ENCODE data around the gene SF3A1.
"Not testable (repeated sequence)": the region's sequence is repeated elsewhere in the genome, so short reads cannot be mapped to it uniquely, and the experiment has no call there.

SF3A1 gene

DNA sequence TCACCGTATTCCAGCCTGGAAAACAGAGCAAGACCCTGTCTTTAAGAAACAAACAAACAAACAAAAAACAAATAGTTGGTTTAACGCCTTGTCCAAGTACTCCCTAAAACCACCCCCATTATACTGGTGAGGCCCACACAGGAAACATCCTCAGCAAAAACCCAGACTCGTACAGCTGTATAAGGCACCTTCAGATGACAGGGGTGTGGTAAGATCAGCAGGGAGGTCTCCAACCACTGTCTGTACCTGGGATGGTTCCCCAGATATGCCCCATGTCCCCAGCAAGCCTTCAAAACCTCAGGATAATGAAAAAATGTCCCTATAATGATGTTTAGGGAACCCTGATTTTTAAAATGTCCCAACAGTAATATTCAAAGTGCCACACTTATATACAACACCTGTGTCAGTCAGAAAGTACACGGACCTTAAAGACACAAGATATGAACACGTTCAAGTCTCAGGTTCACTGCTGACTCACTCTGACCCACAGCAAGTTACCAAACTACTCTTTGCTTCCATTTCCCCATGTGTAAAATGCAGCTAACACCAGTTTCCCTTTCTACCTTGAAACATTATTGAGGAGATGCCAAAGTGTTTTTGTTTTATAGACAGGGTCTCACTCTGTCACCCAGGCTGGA is 9.3 kb downstream of the SF3A1 start:
- no peak for DNase-seq

DNA sequence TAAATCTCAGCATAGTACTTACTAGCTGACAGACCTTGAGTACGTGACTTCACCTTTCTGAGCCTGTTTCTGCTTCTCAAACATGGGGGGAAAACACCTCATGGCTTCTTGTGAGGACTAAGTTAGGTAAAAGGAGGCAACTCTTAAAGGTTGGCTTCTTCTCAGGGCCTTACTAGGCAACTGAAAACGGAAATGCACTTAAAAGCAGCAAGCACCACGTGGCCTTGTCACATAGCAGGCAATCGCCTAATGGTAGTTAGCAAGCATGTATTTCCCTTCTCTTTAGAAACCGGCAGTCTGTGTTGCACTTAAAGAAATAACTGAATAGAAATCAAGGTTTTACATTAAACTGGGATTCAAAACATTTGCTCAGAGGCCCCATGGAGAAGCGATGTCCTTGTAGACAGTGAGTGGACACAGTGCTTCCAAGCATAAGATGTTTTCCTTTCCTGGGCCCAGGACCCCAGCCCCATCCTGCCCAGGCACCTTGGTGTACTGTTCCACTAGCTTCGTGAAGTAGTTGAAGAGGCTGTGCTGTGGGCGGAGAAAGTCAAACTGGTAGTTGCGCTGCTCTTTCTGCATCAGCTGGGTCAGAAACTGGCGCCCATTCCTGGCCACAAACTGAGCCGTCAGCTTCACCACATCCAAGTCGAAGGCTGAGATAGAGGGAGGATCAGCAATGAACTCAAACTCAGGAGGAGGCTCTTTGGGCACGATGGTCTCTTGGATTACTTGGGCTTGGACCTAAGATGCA is 12.1 kb downstream of the SF3A1 start:
- no peak for DNase-seq

DNA sequence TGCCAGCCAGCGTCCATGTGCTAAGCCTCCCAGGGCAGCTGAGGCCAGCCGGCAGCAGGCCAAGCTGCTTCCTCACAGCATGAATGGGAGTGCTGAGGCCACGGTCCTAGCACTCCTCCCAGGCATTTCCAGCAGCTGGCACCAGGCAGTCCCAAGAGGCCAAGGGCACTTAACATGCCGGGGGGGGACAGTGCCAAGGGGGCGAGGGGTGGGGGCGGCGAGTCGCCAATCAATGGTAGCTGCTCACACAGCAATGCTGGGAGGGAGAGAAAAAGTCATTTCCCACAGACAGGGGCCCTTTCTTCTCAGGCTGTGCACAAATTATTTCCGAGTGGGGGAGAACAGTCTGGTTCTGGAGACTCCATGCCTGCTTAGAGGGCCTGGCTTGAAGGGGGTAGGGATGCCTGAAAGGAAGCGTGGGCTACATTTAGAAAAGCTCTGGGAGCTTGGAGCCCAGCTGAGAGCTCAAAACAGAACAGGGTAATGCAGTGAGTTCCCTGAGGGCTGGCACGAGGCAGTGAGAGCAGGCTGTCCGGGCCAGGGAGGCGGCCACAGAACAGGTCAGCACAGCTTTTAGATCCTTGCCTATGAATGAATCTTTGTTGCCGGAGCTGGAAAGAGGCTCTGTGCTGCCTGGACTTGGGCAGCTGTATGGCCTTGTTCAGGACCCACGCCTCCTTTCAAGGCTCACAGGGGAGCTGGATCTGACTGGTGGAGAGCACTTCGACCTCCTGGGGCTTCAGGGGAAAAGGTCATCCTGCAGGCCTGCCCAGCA is 15.6 kb downstream of the SF3A1 start:
- no peak for DNase-seq

GRCh38 chr22:30338802-30339201 is 17.9 kb downstream of the SF3A1 start:
- no peak for DNase-seq

GRCh38 chr22:30338341-30338740 is 18.4 kb downstream of the SF3A1 start:
- DNase-seq = not testable (repeated sequence)

GRCh38 chr22:30337461-30337778 is 19.3 kb downstream of the SF3A1 start:
- no peak for DNase-seq

- DNase-seq = no peak
Observed at GRCh38 chr22:30336752-30337460, 19.8 kb downstream of the SF3A1 start.

DNA sequence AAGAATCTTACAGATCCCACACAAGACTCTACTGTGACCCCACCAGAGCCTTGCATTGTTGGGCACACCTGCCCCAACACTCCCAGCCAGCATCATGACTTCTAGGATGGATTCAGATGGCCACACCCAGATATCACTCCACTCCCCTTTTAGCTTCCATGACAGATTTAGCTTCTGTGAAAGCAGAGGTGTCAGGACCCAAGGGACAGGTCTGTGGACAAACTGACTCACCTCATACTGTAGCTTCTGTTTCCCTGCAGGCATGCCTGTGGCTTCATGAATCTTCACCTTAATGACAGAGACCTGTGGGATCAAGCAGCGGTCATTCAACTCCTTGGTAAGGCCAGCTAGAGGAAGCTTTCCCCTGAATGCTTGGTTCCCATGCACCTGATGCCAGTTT is 21.5 kb downstream of the SF3A1 start:
- no peak for DNase-seq

- no peak for DNase-seq
Observed at GRCh38 chr22:30334646-30335045, 22.0 kb downstream of the SF3A1 start.

DNA sequence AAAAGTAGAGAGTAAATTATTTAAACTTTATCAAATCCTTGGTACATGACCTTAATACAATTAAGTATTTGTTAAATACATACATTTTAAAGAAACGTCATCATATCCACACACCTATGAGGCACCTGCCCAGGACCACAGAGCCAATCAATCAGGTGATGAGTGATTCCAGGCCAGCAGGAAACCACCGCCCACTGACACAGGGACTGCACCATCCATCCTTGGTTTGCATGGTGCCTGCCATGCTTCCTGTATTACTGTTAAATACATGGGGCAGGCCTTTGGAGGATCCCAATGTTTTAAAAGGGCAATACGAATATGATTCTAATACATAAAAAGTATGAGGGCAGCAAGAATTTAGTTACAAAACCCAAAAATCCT is 23.0 kb downstream of the SF3A1 start:
- DNase-seq = no peak

DNA sequence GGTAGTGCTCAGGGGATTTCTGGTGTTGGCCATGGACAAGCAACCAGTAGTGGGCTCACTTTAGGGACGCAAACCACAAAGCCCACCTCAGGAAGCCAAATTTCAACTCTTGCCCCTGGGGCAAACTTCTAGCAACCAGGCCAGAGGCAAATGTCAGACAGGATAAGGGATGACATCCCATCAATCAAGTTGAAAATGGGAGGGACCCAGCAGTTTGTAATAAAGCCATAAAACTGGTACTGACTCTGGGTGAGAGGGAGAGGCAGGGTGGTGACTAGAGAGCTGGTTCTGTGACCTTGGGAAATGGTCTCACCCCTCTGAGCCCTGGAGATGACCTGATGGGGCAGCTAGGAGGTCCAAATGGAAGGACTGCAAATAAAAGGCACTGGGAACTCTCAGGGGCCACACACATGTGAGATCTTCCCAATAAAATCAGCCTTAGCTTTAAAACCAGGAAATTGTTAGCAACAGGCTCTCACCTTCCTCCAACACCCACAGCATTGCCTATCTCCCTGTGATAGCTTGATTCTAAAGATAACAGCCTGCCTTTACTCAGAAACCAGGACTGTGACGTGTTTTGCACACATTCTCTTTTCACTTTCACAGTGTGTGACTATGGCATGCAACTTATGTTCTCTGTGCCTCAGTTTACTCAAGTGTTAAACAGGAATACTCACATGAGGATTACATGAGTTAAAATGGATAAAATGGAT is 23.5 kb downstream of the SF3A1 start:
- DNase-seq = no peak

DNA sequence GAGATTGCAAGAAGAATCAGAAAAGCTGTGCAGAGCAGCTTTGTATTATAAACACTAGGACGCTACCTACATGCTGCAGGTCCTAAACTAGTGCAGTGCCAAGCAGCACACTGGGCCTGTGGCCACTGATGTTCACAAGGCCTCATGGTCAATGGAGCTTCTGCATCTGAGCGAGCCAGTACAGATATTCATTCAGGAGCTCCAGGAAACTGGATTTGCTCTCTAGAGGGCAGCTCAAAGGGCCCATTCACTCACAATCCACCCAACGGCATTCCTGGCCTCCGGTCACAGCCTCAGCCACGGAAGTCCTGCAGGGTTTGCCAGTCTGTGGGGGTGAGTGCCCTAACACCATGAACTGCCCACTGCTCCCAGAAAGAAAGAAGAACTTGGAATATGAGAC is 24.1 kb downstream of the SF3A1 start:
- DNase-seq = no peak

GRCh38 chr22:30328466-30329049 is 28.1 kb downstream of the SF3A1 start:
- no peak for DNase-seq

DNA sequence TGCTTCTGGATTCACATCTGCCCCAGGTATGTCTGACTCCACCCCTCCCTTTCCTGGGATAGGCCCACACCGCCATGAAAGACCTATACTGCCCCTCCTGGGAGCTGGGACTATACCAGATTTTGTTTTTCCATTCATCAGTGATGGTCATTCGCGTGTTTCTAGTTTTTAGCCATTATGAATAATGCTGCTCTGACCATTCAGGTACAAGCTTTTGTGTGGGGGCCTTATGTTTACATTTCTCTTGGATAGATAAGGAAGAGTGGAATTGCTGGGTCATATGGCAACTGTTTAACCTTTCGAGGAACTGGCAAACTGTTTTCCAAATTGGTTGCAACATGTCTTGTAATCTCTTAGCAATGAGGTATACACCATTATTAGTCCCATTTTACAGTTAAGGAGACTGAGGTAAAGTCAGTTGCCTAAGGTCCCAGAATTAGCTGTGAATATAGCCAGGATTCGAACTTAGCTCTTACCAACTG is 28.8 kb downstream of the SF3A1 start:
- DNase-seq = no peak

GRCh38 chr22:30326706-30327362 is 29.9 kb downstream of the SF3A1 start, which contains the start of gene TBC1D10A:
Gene TBC1D10A, minus strand, starts transcription at chr22:30326941. Its CDS starts 60 bp downstream, at chr22:30326881.
- DNase-seq = peak; percentile 78

- no peak for DNase-seq
Observed at GRCh38 chr22:30326255-30326705, 30.4 kb downstream of the SF3A1 start.

- DNase-seq = no peak
Observed at GRCh38 chr22:30325724-30326254, 30.9 kb downstream of the SF3A1 start.

DNA sequence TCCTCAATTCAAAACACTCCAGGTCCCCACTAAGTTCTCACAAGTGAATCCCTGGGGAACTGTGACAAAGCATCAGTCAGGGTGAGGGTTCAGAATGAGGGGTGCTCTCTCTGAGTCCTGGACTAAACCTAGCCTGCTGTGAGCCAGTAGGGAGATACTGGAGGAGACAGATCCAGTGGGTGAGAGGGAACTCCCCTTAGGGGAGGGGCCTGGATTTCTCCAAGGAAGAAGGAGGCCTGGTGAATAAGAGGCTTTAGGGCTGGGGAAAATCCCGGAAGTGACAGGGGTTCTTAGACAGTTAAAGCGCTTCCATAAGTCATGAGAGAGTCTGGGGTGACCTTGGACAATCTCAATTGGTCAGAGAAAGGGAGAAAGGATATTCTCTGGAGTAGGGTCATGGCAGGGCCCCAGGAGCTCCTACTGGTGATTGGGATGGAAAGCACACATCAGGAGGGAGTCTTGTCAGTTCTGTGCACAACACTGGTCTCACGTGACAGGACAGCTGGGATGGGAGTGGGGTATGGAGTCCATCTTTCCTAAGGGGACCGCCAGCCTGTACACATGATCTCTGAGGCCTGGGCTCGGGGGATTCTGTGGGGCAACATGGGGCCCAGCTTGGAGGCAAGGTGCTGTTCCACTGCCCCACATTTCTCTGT is 31.5 kb downstream of the SF3A1 start:
- no peak for DNase-seq

GRCh38 chr22:30324014-30324730 is 32.5 kb downstream of the SF3A1 start:
- no peak for DNase-seq

GRCh38 chr22:30323246-30323645 is 33.4 kb downstream of the SF3A1 start:
- no peak for DNase-seq
